Stimulated activated CD4-positive, alpha-beta T cell treated with anti-CD3 and anti-CD28 coated beads, Interleukin-1b, Interleukin-23, amount 100 ng/mL, for 48 hours (primary cell): Measurements from ENCODE around the gene PRPF8.

Experiments
- DNase-seq: peaks from one replicate; pipeline ENCODE4 v3.0.0-alpha.2; 2020

PRPF8 gene

DNA sequence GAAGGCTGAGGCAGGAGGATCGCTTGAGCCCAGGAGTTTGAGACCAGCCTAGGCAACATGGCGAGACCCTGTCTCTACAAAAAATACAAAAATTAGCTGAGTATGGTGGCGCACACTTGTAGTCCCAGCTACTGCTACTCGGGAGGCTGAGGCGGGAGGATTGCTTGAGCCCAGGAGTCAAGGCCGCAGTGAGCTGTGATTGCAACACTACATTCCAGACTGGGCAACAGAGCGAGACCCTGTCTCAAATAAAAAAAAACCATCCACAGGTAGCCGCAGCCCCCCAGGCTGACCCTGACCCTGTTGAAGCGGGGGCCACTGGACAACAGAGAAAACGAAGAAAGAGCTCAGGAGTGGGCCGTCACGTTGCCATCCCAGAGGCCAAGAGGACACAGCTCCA lies 60.0 kb downstream of the PRPF8 start:
- DNase-seq, result no peak

DNA sequence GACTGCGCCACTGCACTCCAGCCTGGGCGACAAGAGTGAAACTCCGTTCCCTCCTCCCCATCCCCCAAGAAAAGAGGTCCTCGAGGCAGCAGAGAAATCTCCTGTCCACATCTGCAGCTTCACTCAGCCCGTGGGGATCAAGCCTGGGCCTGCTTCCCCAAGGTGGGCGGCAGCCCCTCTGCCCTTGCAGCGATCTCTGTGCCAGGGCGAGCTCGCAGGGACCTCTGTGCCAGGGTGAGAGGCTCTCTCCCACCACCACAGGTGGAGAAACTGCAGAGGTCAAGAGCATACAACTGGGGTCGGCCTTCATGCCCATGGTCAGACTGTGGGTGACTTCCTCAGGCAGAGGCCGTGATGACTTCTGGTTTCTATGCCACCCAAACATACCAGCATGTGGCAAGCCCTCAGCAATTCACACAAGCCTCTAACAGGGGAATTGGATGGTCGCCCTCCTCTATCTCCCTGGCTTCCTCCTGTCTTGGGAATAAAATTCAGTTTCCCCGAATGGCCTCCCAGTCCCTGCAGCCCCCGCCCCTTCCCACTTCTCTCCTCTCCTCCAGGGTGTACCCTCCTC lies 61.5 kb downstream of the PRPF8 start:
- DNase-seq, result no peak

DNA sequence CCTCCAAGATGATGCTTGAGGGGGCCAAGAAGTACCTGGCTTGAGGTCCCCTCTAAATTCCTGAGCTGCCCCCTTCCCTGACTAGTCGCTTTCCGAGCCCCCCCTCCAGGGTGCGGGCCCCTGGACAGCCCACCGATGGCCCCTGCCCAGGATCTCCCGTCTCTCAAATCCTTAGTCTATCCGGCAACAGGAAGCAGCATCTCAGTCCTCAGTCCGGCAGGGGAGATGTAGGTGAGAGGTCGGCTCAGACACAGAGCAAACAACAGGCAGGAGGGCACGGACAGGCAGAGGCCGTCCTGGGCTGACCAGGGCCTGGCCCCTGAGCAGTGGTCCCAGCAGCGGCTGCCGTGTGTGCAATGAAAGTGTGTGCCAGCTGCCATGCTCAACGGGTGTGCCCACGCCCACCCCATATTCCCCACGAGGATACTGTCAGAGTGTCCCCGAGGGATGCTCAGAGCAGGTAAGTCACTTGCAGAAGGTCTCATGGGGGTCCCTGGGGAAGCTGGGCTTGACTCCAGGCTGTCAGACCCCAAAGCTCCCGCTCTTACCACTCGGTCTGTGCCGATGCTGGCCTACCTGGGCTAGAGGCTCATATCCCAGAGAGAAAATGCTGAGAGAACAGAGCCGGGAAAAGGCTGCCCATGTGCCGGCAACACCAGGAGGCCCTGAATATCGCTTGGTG lies 63.3 kb downstream of the PRPF8 start:
- no peak for DNase-seq

DNA sequence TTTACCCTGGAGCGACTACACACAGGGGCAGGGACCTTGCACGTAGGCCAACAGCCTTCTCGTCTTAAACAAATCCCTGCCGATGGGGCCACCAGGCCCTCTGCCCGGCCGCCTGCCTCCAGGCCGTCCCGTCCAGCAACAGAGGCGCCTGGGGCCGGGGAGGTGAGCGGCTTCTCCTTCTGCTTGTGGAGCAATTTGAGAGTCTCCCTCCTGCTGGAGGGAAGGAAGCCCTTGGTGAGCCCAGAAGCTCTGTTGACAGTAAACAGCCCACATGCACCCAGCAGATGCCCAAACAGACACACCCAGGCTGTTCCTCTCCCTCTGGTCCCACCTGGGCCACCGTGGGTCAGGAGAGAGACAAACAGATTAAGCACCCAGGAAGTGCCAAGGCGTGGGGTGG lies 64.2 kb downstream of the PRPF8 start:
- no peak for DNase-seq

DNA sequence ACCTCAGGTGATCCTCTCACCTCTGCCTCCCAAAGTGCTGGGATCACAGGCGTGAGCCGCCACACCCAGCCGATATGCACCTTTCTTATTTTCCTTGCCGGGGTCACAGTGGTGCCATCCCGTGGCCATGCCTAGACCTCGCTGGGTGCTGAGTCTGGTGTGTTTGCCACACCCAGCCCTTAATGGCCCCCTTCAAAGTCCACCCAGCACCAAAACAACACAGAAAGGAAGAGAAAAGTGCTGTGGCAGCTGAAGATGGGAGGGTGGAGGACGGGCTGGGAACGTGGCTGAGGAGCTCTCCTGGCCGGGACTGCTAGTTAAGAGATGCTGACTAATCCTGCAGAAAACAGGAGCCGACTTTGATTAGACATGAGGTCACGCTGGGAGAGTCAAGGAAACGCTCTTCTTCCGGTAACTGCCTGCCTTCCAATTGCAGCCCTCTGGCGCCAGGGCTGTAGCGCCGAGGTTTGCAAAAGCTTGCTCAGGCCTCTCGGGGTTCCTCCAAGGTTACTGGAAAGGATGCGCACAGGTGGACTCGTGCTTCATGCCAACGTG lies 67.0 kb downstream of the PRPF8 start:
- DNase-seq, result no peak

- no peak for DNase-seq
Observed at GRCh38 chr17:1616101-1616500, 68.6 kb downstream of the PRPF8 start.

DNA sequence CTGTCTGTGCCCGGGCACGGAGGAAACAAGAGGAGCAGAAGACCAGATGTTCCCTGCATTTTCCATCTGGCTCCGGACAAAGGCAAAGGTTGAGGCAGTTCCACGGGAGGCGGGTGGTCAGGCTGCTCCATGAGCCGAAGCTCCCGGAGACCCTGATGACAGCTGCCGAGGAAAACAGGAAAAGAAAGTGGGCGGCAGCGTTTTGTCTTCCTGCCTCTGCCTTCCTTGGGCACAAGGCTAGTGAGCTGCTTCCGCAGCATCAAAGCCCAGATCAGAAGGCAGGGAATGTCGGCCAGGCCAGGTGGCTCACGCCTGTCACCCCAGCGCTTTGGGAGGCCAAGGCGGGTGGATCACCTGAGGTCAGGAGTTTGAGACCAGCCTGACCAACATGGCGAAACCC lies 72.3 kb downstream of the PRPF8 start:
- no peak for DNase-seq

DNA sequence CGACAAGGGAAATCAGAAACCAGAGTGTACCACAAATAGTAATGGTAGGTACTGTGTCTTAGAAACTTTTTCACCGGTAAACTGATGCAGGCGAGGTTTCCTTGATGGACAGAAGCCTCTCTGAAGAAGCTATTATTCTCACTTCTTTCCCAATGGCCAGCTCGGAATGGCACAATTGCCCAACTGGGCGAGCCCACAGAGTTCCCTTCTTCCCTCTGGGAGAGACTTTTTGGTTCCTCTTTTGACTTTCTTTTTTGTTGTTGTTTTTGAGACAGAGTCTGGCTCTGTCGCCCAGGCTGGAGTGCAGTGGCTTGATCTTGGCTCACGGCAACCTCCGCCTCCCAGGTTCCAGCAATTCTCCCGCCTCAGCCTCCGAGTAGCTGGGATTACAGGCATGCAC lies 73.0 kb downstream of the PRPF8 start:
- DNase-seq, result no peak

- DNase-seq, result no peak
Observed at GRCh38 chr17:1608676-1609075, 76.0 kb downstream of the PRPF8 start.

DNA sequence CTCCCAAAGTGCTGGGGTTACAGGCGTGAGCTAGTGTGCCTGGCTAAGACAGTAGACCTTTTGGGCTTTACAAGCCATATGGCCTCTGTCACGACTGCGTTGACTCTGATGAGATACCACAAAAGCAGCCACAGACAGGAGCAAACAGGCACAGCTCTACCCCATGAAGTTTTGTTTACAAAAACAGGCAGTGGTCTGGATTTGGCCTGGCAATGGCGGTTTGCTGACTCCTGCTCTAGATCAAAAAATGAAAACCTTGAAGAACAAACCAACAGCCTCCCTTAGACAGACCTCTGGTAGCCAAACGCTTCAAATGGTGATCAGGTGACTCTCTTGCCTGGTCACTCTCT lies 76.7 kb downstream of the PRPF8 start:
- DNase-seq, result no peak

DNA sequence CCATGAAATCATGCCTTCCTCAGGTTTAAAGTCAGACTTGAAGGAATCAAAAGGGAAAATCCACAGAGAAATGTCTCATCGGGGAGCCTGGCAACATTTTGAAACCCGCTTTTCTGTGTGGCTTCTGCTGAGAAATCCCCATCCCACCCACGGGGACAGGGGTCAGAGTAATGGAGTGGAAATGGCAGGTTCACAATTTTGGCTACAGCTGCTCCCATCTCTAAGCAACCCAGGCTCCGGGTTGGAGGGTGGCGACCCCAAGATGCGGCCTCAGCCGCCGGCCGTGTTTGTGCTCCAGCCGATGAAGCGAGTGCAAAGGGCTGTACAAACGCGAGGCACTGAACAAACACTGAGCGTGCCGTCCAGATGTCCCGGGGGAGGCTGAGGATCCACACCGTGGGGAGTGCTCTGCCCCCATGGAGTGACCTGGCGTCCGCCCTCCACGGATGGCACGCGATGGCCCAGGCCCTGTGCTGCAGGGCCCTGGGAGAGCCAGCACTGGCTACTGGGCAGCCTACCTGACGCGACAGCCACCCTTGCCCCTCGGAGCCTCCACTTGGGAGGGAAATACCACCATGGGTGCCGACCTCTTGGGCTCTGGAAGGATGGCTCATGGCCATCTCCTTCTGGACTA lies 78.2 kb downstream of the PRPF8 start:
- no peak for DNase-seq

DNA sequence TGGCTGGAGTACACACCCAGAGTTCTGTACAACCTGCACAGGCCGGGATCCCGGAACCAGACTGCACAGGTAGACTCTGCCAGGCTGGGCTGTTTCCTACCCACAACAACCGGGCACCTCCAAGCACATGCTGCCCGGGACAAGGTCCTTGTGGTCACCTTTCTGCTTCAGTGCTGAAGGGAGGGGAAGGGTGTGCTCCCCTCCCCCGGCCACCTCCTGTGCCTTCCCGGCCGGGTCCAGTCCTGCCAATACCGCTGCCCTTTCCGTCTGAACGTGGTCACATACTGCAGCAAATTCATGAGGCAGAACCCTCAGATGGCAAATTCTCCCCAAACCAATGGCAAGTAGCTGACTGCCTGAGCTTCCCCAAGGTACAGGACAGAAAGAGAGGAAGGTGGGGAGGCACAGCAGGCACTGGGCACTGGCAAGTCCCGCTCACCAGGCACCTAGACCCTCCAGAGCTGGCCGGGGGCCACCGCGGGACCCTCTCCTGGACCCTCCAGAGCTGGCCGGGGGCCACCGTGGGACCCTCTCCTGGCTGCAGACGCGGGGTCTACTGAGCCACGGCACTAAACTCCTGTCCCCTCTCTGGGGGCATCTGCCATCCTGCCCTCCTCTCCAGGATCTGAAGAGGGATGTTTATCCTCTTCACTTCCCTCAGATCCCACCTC lies 78.9 kb downstream of the PRPF8 start:
- DNase-seq, result no peak

GRCh38 chr17:1604831-1605528 lies 79.7 kb downstream of the PRPF8 start:
- no peak for DNase-seq

GRCh38 chr17:1601571-1601970 lies 83.1 kb downstream of the PRPF8 start:
- no peak for DNase-seq
